GM12892 (cell line): ENCODE results near the gene RNF151.

Experiments used
- POLR2A ChIP-seq: IDR thresholded peaks from 2 replicates; pipeline ENCODE4 v1.6.1; 2011; ENCODE audit warnings: low read depth, low read length, control low read depth
- POLR2AphosphoS5 ChIP-seq: IDR thresholded peaks from 2 replicates; pipeline ENCODE4 v1.6.1; 2011; ENCODE audit warnings: low read depth, low read length, control low read depth

GRCh38 chr16:1930338-1930720 is 36.3 kb upstream of the RNF151 start:
- TF ChIP-seq POLR2AphosphoS5: no peak
- TF ChIP-seq POLR2A: no peak
